ENCODE measurements around the gene STT3B.

- no peak for TF ChIP-seq PATZ1 (tag by site-specific recombination; IDR thresholded peaks at IDR 0.05)
- no peak for TF ChIP-seq MEIS1 (CRISPR knock-in tag; IDR thresholded peaks at IDR 0.05; ENCODE audit: borderline replicate concordance)
- TF ChIP-seq CTCF (tag by site-specific recombination; IDR thresholded peaks at IDR 0.05), result no peak
- TF ChIP-seq YY1 (tag by site-specific recombination; IDR thresholded peaks at IDR 0.05), result no peak
- no peak for TF ChIP-seq REST (tag by site-specific recombination; IDR thresholded peaks at IDR 0.05)
- no peak for TF ChIP-seq ZBTB48 (tag by site-specific recombination; IDR thresholded peaks at IDR 0.05)
- TF ChIP-seq, protein P1, sequence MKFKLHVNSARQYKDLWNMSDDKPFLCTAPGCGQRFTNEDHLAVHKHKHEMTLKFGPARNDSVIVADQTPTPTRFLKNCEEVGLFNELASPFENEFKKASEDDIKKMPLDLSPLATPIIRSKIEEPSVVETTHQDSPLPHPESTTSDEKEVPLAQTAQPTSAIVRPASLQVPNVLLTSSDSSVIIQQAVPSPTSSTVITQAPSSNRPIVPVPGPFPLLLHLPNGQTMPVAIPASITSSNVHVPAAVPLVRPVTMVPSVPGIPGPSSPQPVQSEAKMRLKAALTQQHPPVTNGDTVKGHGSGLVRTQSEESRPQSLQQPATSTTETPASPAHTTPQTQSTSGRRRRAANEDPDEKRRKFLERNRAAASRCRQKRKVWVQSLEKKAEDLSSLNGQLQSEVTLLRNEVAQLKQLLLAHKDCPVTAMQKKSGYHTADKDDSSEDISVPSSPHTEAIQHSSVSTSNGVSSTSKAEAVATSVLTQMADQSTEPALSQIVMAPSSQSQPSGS (tag by site-specific recombination; IDR thresholded peaks at IDR 0.05; ENCODE audit: low read depth), result no peak
- no peak for TF ChIP-seq ZBTB21 (tag by site-specific recombination; IDR thresholded peaks at IDR 0.05)
Measured at GRCh38 chr3:31625358-31625757, 92.6 kb downstream of the STT3B start.

All from HEK293 (cell line).